ENCODE measurements around the gene COL26A1.
"Not testable (repeated sequence)": the region's sequence is repeated elsewhere in the genome, so short reads cannot be mapped to it uniquely, and the experiment has no call there.

Gene COL26A1

DNA sequence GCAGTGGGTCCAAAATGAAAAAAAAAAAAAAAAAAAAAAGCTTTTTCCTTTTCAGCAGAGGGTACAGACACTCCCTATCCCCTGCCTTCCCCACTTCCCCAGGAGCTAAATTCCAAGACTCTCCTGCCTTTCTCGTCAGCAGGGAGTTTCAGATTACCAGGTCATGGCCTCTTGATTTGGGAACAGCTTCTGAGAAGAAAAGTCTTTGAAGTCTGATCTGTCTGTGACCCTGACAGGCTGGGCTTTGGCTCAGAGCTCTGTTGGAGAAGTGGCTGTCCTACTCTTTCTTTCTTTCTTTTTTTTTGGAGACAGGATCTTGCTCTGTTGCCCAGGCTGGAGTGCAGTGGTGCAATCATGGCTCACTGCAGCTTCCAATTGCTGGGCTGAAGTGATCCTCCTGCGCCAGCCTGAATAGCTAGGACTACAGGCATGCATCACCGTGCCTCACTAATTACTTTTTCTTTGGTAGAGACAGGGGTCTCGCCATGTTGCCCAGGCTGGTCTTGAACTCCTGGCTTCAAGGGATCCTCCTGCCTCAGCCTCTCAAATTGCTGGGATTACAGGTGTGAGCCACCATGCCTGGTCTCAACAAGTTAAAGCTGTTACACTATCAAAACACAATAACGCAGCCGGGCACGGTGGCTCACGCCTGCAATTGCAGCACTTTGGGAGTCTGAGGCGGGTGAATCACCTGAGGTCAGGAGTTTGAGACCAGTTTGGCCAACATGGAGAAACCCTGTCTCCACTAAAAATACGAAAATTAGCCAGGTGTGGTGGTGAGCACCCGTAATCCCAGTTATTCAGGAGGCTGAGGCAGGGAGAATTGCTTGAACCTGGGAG lies 59.9 kb downstream of the COL26A1 start:
- H3K4me3 ChIP-seq (ENCODE audit: low read depth, low read length): no peak overlapping the region
- DNase-seq (ENCODE audit: low read depth): no peak
- TF ChIP-seq, protein P1, sequence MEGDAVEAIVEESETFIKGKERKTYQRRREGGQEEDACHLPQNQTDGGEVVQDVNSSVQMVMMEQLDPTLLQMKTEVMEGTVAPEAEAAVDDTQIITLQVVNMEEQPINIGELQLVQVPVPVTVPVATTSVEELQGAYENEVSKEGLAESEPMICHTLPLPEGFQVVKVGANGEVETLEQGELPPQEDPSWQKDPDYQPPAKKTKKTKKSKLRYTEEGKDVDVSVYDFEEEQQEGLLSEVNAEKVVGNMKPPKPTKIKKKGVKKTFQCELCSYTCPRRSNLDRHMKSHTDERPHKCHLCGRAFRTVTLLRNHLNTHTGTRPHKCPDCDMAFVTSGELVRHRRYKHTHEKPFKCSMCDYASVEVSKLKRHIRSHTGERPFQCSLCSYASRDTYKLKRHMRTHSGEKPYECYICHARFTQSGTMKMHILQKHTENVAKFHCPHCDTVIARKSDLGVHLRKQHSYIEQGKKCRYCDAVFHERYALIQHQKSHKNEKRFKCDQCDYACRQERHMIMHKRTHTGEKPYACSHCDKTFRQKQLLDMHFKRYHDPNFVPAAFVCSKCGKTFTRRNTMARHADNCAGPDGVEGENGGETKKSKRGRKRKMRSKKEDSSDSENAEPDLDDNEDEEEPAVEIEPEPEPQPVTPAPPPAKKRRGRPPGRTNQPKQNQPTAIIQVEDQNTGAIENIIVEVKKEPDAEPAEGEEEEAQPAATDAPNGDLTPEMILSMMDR (IDR thresholded peaks at IDR 0.05; ENCODE audit: low read depth, low read length, missing control alignments): no peak
- in situ Hi-C loops (cut with HindIII; ENCODE audit: low sequenced_read_pairs): no loop called here

DNA sequence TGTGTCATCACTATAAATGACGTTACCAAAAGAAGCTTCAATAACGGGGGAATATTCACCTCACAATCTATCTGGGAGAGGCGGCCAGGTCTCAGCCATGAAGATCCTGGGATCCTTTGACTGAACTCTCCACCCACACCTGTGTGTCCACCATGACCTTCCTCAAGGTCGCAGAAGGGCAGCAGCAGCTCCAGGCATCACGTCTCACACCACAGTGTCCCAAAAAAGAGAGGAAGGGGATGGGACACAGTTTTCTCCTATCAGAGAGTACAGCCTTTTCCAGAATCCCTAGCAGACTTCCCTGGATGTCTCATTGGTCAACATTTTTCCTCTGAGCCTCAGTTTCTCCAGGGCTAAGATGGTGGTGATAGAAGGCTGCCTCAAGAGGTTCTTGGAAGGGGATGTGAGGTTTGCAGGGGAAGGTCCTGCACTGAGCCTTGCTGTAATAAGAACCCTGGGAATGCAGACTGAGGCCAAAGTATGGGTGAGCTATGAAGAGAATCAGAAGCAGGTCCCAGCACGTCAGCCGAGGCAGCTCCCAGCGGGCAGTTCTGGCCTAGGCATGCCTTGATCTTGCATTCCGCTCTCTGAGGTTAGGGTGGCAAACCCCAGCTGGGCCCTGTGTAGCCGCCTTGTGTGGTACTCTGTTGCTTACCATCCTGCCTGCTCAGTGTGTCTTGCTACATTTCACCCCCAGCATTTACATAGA lies 63.8 kb downstream of the COL26A1 start:
- TF ChIP-seq, protein P1 (IDR thresholded peaks at IDR 0.05; ENCODE audit: low read depth, low read length, missing control alignments): no peak
- in situ Hi-C loops (cut with HindIII; ENCODE audit: low sequenced_read_pairs): no loop called here
- no peak overlapping the region for H3K4me3 ChIP-seq (ENCODE audit: low read depth, low read length)
- no peak for DNase-seq (ENCODE audit: low read depth)

DNA sequence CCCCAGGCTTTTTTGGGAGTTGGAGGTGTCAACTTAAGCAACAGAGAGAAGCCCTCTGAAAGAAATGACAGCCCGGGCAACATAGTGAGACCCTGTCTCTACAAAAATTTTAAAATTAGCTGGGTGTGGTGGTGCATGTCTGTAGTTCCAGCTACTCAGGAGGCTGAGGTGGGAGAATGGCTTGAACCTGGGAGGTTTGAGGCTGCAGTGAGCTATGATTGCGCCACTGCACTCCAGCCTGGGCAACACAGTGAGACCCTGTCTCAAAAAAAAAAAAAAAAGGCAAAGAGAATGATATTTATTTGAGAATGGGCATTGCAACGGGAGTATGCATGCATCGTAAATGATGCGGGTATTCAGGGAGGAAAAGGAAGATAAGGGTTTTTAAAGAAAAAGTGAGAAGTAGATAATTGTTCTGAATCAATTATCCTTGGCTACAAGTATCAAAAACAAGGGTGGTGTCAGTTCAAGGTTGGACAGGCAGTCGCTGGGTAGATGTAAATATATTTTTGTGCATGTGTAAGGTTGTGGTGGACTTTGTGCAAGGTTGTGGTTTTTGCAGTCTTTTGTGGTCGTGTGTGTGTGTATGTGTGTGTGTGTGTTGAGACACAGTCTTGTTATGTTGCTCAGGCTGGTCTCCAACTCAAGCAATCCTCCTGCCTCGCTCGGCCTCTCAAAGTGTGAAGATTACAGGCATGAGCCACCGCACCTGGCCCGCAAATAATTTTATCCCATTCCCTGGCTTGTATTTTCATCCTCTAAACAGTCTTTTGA lies 65.6 kb downstream of the COL26A1 start:
- H3K4me3 ChIP-seq (ENCODE audit: low read depth, low read length): no peak overlapping the region
- DNase-seq (ENCODE audit: low read depth): no peak
- TF ChIP-seq, protein P1 (IDR thresholded peaks at IDR 0.05; ENCODE audit: low read depth, low read length, missing control alignments): no peak
- in situ Hi-C loops (cut with HindIII; ENCODE audit: low sequenced_read_pairs): no loop called here

DNA sequence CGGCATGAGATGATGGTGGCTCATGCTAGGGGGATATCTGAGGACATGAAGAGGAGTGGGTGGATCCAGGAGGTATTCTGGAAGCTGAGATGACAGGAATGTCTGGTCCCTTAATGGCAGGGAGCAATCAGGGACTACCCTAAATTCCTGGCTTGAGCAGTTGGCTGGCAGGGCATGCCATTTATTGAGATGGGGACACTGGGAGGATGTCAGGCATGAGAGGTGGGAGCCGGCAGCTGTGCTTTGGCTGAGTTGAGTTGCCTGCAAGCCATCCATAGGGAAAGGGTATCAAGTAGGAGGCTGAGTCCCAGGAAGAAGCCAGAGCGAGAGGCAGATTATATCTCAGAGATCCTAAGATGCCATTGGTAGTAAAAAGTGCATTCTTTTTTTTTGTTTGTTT lies 69.6 kb downstream of the COL26A1 start:
- no peak for DNase-seq (ENCODE audit: low read depth)
- TF ChIP-seq, protein P1 (IDR thresholded peaks at IDR 0.05; ENCODE audit: low read depth, low read length, missing control alignments): no peak
- no peak overlapping the region for H3K4me3 ChIP-seq (ENCODE audit: low read depth, low read length)
- in situ Hi-C loops (cut with HindIII; ENCODE audit: low sequenced_read_pairs): no loop called here

DNA sequence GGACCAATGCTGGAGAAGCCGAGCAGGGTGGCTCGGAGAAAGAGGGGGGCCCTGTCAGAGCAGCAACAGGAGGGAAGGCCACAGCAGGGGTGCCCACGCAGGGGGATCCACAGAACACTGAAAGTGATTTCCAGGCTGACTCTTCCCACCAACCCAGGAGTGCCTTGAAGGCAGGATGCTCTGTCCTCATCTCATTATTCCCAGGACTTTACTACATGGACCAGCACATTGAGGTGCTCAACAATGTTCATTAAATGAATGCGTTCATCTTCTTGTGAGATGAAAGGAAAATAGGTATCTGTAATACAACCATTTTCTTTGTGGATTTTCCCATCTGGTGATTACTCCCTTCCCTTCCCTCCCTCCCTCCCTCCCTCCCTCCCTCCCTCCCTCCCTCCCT lies 71.0 kb downstream of the COL26A1 start:
- DNase-seq (ENCODE audit: low read depth): no peak
- TF ChIP-seq, protein P1 (IDR thresholded peaks at IDR 0.05; ENCODE audit: low read depth, low read length, missing control alignments): no peak
- in situ Hi-C loops (cut with HindIII; ENCODE audit: low sequenced_read_pairs): no loop called here
- no peak overlapping the region for H3K4me3 ChIP-seq (ENCODE audit: low read depth, low read length)

DNA sequence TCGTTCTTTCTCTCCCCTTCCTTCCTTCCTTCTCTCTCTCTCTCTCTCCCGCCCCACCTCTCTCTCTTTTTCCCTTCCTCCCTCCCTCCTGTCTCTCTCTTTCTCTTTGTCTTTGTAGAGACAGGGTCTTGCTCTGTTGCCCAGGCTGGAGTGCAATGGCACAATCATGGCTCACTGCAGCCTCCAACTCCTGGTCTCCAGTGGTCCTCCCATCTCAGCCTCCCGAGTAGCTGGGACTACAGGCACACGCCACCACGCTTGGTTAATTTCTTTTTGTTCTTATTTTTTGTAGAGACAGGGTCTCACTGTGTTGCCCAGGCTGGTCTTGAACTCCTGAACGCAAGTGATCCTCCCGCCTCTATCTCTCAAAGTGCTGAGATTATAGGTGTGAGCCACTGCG lies 71.5 kb downstream of the COL26A1 start:
- H3K4me3 ChIP-seq (ENCODE audit: low read depth, low read length); DNase-seq (ENCODE audit: low read depth); in situ Hi-C loops (cut with HindIII; ENCODE audit: low sequenced_read_pairs): not testable (repeated sequence)

Measured in astrocyte of the cerebellum (primary cell).